ENCODE data around the gene MACROH2A1. TPM values are rescaled to one million over a fixed set of nuclear protein-coding genes. Genes with fewer than 3 reads are reported as not detected.

MACROH2A1 gene
- polyA plus RNA-seq, 1 of the 3 experiments (the other 2 are of a cell fraction) = 165 TPM

- TF ChIP-seq RCOR1 (IDR thresholded peaks at IDR 0.05; ENCODE audit: low read length) = no peak
Measured at GRCh38 chr5:135388860-135389435, 10.1 kb downstream of the MACROH2A1 start (continued).

- Histone ChIP-seq H3F3A (replicated peaks; ENCODE audit: insufficient read depth) (peaks cover 10% of the 10 kb centered on the region), H3K27ac (ENCODE audit: low read depth in 2 of 2, low read length in 1 of 2) (peak overlapping the region in 1 of 2 experiments; percentile 66; a peak in 2 of 4 replicates), H3K9me3 (no peaks in the 10 kb centered on the region), H3K4me2 (peak overlapping the region; percentile 63), H3K4me3 (ENCODE audit: low read depth in 2 of 2, low read length in 1 of 2) (no peak overlapping the region), H3K4me1 (ENCODE audit: control insufficient read depth in 1 of 2, insufficient read depth in 2 of 2, low read depth in 1 of 2, low read length in 1 of 2) (peaks cover 35 to 41% of the 10 kb centered on the region in 2 experiments), H3K9ac (0 out of 2 replicates have a peak overlapping the region, but pooled peaks have one; percentile 6), H3K36me3 (replicated peaks in 1 of 2; ENCODE audit: control insufficient read depth in 1 of 2, insufficient read depth in 2 of 2, low read length in 1 of 2) (peaks cover 41 to 74% of the 10 kb centered on the region in 2 experiments), H4K20me1 (ENCODE audit: insufficient read depth) (peaks cover 31% of the 10 kb centered on the region), H3K27me3 (ENCODE audit: insufficient read depth) (no peaks in the 10 kb centered on the region), H2AFZ (ENCODE audit: low read depth) (no peak overlapping the region), H3K9me2 (no peaks in the 10 kb centered on the region), H3K79me2 (ENCODE audit: insufficient read depth) (peaks cover 97% of the 10 kb centered on the region)
- ChIA-PET CTCF (no interaction called here), POLR2A (no interaction called here)
- TF ChIP-seq FOSL2 (IDR thresholded peaks at IDR 0.05; ENCODE audit: borderline replicate concordance, low read depth) = no peak
- TF ChIP-seq FOXJ3 (CRISPR knock-in tag; IDR thresholded peaks at IDR 0.05) = no peak
- no peak for TF ChIP-seq TEAD4 (IDR thresholded peaks at IDR 0.05; ENCODE audit: borderline replicate concordance, insufficient read depth)
- TF ChIP-seq GABPA (IDR thresholded peaks at IDR 0.05; ENCODE audit: low read depth) = no peak
- TF ChIP-seq CHD2 (IDR thresholded peaks at IDR 0.05; ENCODE audit: low read length, partially characterized antibody) = no peak
- TF ChIP-seq PBX3 (IDR thresholded peaks at IDR 0.05) = no peak
- no peak for TF ChIP-seq MEF2A (IDR thresholded peaks at IDR 0.05; ENCODE audit: borderline replicate concordance, low read depth)
- TF ChIP-seq FOXM1 (IDR thresholded peaks at IDR 0.05; ENCODE audit: low read depth) = no peak
- TF ChIP-seq EP300 (IDR thresholded peaks at IDR 0.05; ENCODE audit: borderline replicate concordance in 1 of 2, low read depth in 1 of 2, low read length in 1 of 2) = no peak
- TF ChIP-seq TAF1 (IDR thresholded peaks at IDR 0.05; ENCODE audit: borderline replicate concordance, low read depth, low read length) = no peak
- no peak for TF ChIP-seq POLR2AphosphoS5 (IDR thresholded peaks at IDR 0.05; ENCODE audit: low read depth, low read length)
- no peak for TF ChIP-seq RAD21 (IDR thresholded peaks at IDR 0.05; ENCODE audit: low read length)
- TF ChIP-seq ELF1 (IDR thresholded peaks at IDR 0.05) = no peak
- TF ChIP-seq MAX (IDR thresholded peaks at IDR 0.05; ENCODE audit: low read depth) = no peak
- TF ChIP-seq TCF12 (IDR thresholded peaks at IDR 0.05) = no peak
- no peak for DNase-seq
Measured at GRCh38 chr5:135387629-135387960, 11.4 kb downstream of the MACROH2A1 start.

Data from SK-N-SH (cell line).